SU-DHL-6 (cell line): ENCODE results near the gene CNN3.

Experiments
- CTCF ChIP-seq: fragments of 200-600 bp; sonication (generic); IDR thresholded peaks from one replicate; pipeline ENCODE4 v1.5.1; 2017; ENCODE audit warnings: antibody characterized with exemption, mild to moderate bottlenecking, low read length, moderate library complexity; ENCODE audit not compliant: insufficient read depth, poor library complexity, severe bottlenecking
- EZH2phosphoT487 ChIP-seq: fragments of 200-600 bp; sonication (generic), shearing (Covaris generic); conservative IDR thresholded peaks from 2 replicates; pipeline ENCODE4 v1.6.1; 2018; ENCODE audit warnings: mild to moderate bottlenecking, antibody characterized with exemption, low read length, moderate library complexity, mixed read lengths

- TF ChIP-seq CTCF (no peak), EZH2phosphoT487 (no peak)
Observed at GRCh38 chr1:94969137-94969536, 42.2 kb upstream of the CNN3 start.
